ENCODE measurements around the gene PLXNA3. TPM values are rescaled to one million over a fixed set of nuclear protein-coding genes. Genes with fewer than 3 reads are reported as not detected.

PLXNA3 gene
- total and polyA plus RNA-seq, 2 experiments from 2014 or later: 2.7 to 5.4 TPM

DNA sequence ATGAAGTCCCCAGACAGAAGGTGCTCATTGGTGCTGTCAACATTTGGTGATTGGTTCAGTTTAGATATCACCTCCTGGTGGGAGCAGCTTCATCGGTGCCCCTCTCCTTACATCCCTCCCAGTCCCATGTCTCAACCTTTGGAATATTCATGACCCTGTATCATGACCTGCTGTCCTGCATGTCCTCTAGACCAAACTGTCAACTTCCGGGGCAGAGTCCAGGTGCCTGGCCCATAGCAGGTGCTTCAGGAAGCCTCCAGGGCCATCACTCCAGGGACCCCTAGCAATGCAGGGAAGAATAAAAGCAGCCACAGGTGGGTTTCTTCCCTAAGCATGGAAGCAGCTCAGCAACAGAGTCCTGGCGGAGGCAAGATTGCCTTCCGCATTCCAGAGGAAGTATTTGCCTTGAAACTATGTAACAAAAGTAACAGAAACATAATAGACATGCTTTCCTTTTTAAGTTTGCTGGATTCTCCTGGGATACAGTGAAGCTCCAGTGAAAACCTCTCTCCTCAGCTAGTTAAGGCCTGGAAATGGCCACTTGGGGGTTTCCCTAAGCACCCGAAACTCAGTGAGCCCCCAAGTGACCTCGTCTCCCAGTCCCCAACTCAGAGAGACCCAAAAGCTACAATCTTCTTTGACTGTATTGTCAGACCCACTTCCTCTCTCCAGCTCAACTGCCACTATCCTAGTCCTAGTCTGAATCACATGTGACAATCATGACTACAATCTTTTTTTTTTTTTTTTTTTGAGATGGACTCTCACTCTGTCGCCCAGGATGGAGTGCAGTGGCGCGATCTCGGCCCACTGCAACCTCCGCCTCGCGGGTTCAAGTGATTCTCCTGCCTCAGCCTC is 30.9 kb upstream of the PLXNA3 start:
- no peaks in the 10 kb centered on the region; the same call in 1 of the 2 replicates for H3K4me1 ChIP-seq (ENCODE audit: insufficient read depth)
- no peak for DNase-seq (ENCODE audit: low spot score)
- no peaks in the 10 kb centered on the region for H3K36me3 ChIP-seq (ENCODE audit: insufficient read depth)
- Mint-ChIP-seq H3K9me3 (no peaks in the 10 kb centered on the region), H3K36me3 (ENCODE audit: low read depth) (peaks cover 5% of the 10 kb centered on the region; the same call in 2 of the 3 replicates), H3K4me1 (peaks cover 15% of the 10 kb centered on the region), H3K27me3 (ENCODE audit: insufficient read depth, low read depth, poor library complexity) (peaks cover 4% of the 10 kb centered on the region), H3K27ac (no peak overlapping the region), H3K4me3 (no peak overlapping the region)
- H3K4me2 ChIP-seq: no peak overlapping the region
- H4K20me1 ChIP-seq (replicated peaks; ENCODE audit: insufficient read depth): no peaks in the 10 kb centered on the region
- H2AFZ ChIP-seq: no peak overlapping the region
- ATAC-seq: no peak
- H3K27ac ChIP-seq (ENCODE audit: low read depth): no peak overlapping the region
- H3K9me2 ChIP-seq (ENCODE audit: insufficient read depth): no peaks in the 10 kb centered on the region
- H3F3A ChIP-seq (replicated peaks; ENCODE audit: low read depth): no peaks in the 10 kb centered on the region
- H3K27me3 ChIP-seq (ENCODE audit: insufficient read depth): no peaks in the 10 kb centered on the region
- H3K79me2 ChIP-seq (replicated peaks; ENCODE audit: insufficient read depth): peaks cover 11% of the 10 kb centered on the region
- TF ChIP-seq CREB1 (CRISPR knock-in tag; IDR thresholded peaks at IDR 0.05; ENCODE audit: low read depth): no peak
- TF ChIP-seq EZH2phosphoT487 (IDR thresholded peaks at IDR 0.05; ENCODE audit: unreplicated experiment): no peak
- no peak overlapping the region for H3K4me3 ChIP-seq

DNA sequence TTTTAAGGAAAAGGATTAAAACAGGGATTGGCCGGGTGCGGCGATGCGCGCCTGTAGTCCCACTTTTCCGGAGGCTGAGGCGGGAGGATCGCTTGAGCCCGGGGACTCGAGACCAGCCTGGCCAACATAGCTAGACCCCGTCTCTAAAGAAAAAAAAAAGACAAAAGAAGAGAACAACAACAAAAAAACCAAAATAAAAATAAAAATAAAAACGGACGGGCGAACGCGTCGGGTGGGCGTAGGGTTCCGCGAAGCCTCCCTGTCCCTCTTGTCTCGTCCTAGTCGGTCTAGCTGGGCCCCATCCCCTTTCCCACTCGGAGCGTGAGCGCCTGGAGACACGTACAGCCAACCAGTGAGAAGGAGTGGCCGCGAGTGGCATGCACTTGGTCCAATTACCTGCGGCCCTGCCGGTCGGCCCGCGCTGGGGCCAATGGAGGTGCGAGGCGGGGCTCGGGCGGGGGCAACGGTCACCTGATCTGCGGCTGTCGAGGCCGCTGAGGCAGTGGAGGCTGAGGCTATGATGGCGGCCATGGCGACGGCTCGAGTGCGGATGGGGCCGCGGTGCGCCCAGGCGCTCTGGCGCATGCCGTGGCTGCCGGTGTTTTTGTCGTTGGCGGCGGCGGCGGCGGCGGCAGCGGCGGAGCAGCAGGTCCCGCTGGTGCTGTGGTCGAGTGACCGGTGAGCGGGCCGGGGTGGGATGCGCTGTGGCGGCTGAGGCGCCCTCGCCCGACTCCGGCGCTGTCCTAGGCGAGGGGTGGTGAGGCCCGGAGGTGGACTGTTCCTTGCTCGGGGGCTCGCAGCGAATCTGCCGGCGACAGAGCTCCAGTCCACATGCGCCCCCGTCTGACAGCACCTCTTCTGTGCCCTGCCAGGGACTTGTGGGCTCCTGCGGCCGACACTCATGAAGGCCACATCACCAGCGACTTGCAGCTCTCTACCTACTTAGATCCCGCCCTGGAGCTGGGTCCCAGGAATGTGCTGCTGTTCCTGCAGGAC is 29.6 kb upstream of the PLXNA3 start, which contains the start of gene ATP6AP1:
ATP6AP1 (plus strand) TSS at position 502 of the 996 bp plus-strand sequence; CDS start at position 518, 16 bp downstream.
- H3K4me1 ChIP-seq (ENCODE audit: insufficient read depth): no peaks in the 10 kb centered on the region; the same call in 1 of the 2 replicates
- H2AFZ ChIP-seq: no peak within 1 kb of the TSS
- H3K4me2 ChIP-seq: peak within 1 kb of the TSS; percentile 79
- H3K27ac Mint-ChIP-seq: no peak within 1 kb of the TSS
- no peaks in the 10 kb centered on the region for H3K36me3 ChIP-seq (ENCODE audit: insufficient read depth)
- ATAC-seq: peak; percentile 96
- TF ChIP-seq EZH2 (IDR thresholded peaks at IDR 0.05; ENCODE audit: low read depth, unreplicated experiment) (no peak), POLR2AphosphoS5 (IDR thresholded peaks at IDR 0.05; ENCODE audit: low read depth) (peak; percentile 61), CREB1 (CRISPR knock-in tag; IDR thresholded peaks at IDR 0.05; ENCODE audit: low read depth) (peak; percentile 39; the same call in 1 of the 2 replicates), NANOG (IDR thresholded peaks at IDR 0.05; ENCODE audit: borderline replicate concordance) (no peak)
- TF ChIP-seq, protein P1, sequence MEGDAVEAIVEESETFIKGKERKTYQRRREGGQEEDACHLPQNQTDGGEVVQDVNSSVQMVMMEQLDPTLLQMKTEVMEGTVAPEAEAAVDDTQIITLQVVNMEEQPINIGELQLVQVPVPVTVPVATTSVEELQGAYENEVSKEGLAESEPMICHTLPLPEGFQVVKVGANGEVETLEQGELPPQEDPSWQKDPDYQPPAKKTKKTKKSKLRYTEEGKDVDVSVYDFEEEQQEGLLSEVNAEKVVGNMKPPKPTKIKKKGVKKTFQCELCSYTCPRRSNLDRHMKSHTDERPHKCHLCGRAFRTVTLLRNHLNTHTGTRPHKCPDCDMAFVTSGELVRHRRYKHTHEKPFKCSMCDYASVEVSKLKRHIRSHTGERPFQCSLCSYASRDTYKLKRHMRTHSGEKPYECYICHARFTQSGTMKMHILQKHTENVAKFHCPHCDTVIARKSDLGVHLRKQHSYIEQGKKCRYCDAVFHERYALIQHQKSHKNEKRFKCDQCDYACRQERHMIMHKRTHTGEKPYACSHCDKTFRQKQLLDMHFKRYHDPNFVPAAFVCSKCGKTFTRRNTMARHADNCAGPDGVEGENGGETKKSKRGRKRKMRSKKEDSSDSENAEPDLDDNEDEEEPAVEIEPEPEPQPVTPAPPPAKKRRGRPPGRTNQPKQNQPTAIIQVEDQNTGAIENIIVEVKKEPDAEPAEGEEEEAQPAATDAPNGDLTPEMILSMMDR (conservative IDR thresholded peaks at IDR 0.05; ENCODE audit: low read depth in 2 of 2): peak in 1 of 2 experiments; percentile 19; a peak in 1 of 4 replicates
- peak within 1 kb of the TSS; percentile 62 for H3K4me3 ChIP-seq
- H3K9me3 Mint-ChIP-seq: no peaks in the 10 kb centered on the region
- no peaks in the 10 kb centered on the region for H3F3A ChIP-seq (replicated peaks; ENCODE audit: low read depth)
- peaks cover 11% of the 10 kb centered on the region for H3K79me2 ChIP-seq (replicated peaks; ENCODE audit: insufficient read depth)
- no peaks in the 10 kb centered on the region for H4K20me1 ChIP-seq (replicated peaks; ENCODE audit: insufficient read depth)
- peak within 1 kb of the TSS; percentile 74 for H3K4me3 Mint-ChIP-seq
- peaks cover 15% of the 10 kb centered on the region for H3K4me1 Mint-ChIP-seq
- peaks cover 4% of the 10 kb centered on the region for H3K27me3 Mint-ChIP-seq (ENCODE audit: insufficient read depth, low read depth, poor library complexity)
- H3K9me2 ChIP-seq (ENCODE audit: insufficient read depth): no peaks in the 10 kb centered on the region
- H3K27me3 ChIP-seq (ENCODE audit: insufficient read depth): no peaks in the 10 kb centered on the region
- H3K36me3 Mint-ChIP-seq (ENCODE audit: low read depth): peaks cover 10% of the 10 kb centered on the region
- DNase-seq (ENCODE audit: low spot score): peak; percentile 92
- no peak within 1 kb of the TSS for H3K27ac ChIP-seq (ENCODE audit: low read depth)

All from GM23338 (cell line).